Ectodermal cell (in vitro differentiated cells): Measurements from ENCODE around the gene WDR31.
"Not testable (repeated sequence)": the region's sequence is repeated elsewhere in the genome, so short reads cannot be mapped to it uniquely, and the experiment has no call there.

ENCODE experiments used
- H3K27ac ChIP-seq: 2 replicates; pipeline ENCODE4 v1.7.0; 2013; ENCODE audit warnings: mild to moderate bottlenecking, low read depth, low read length; ENCODE audit not compliant: insufficient read depth, poor library complexity, severe bottlenecking
- H3K27me3 ChIP-seq: 2 replicates; pipeline ENCODE4 v1.7.0; 2013; ENCODE audit warnings: mild to moderate bottlenecking, low read length; ENCODE audit not compliant: insufficient read depth, control insufficient read depth, poor library complexity, severe bottlenecking
- H3K36me3 ChIP-seq: one replicate; pipeline ENCODE4 v1.7.0; 2013; ENCODE audit warnings: low read length; ENCODE audit not compliant: control insufficient read depth, insufficient read depth
- H3K4me1 ChIP-seq: one replicate; pipeline ENCODE4 v1.7.0; 2013; ENCODE audit warnings: low read length; ENCODE audit not compliant: control insufficient read depth, insufficient read depth
- H3K4me3 ChIP-seq: 2 replicates; pipeline ENCODE4 v1.7.0; 2013; ENCODE audit warnings: low read depth, low read length, control low read depth; ENCODE audit not compliant: insufficient read depth
- H3K9me3 ChIP-seq: 2 replicates; pipeline ENCODE4 v1.7.0; 2013; ENCODE audit warnings: mild to moderate bottlenecking, low read length, moderate library complexity; ENCODE audit not compliant: control insufficient read depth
- WGBS, 2 experiments: methylation state at CpG; one replicate each; pipeline ENCODE4 v1.1.7; 2013; ENCODE audit warnings: missing lambda C conversion rate in 2 of 2; 5-methylcytosine and 5-hydroxymethylcytosine counted together

The WDR31 gene

GRCh38 chr9:113299800-113300292 is 40.2 kb downstream of the WDR31 start:
- no peaks in the 10 kb centered on the region for H3K4me1 ChIP-seq
- no peaks in the 10 kb centered on the region for H3K9me3 ChIP-seq
- H3K36me3 ChIP-seq = no peaks in the 10 kb centered on the region
- no peaks in the 10 kb centered on the region for H3K27me3 ChIP-seq
- no peak overlapping the region for H3K27ac ChIP-seq
- WGBS, 2 experiments = 86 to 91% methylated on average over 8 of the region's 8 CpGs
- H3K4me3 ChIP-seq = no peak overlapping the region

GRCh38 chr9:113298924-113299770 is 40.9 kb downstream of the WDR31 start:
- H3K27ac ChIP-seq = no peak overlapping the region
- 82 to 90% methylated on average over 13 to 15 of the region's 15 CpGs for WGBS, 2 experiments
- H3K4me1 ChIP-seq = no peaks in the 10 kb centered on the region
- no peaks in the 10 kb centered on the region for H3K27me3 ChIP-seq
- H3K9me3 ChIP-seq = no peaks in the 10 kb centered on the region
- H3K4me3 ChIP-seq = no peak overlapping the region
- no peaks in the 10 kb centered on the region for H3K36me3 ChIP-seq

- no peaks in the 10 kb centered on the region for H3K9me3 ChIP-seq
- WGBS, 2 experiments = 92 to 94% methylated on average over 8 of the region's 8 CpGs
- no peaks in the 10 kb centered on the region for H3K4me1 ChIP-seq
Observed at GRCh38 chr9:113298311-113298710, 41.8 kb downstream of the WDR31 start.

GRCh38 chr9:113296796-113297558 is 43.1 kb downstream of the WDR31 start:
- Histone ChIP-seq H3K9me3 (no peaks in the 10 kb centered on the region), H3K27me3 (no peaks in the 10 kb centered on the region), H3K4me1 (no peaks in the 10 kb centered on the region), H3K4me3 (no peak overlapping the region), H3K36me3 (peaks cover 5% of the 10 kb centered on the region), H3K27ac (no peak overlapping the region)
- WGBS, 2 experiments = 89 to 90% methylated on average over 8 to 9 of the region's 9 CpGs

More at GRCh38 chr9:113298311-113298710, 41.8 kb downstream of the WDR31 start:
- no peaks in the 10 kb centered on the region for H3K36me3 ChIP-seq
- H3K4me3 ChIP-seq = no peak overlapping the region
- H3K27me3 ChIP-seq = no peaks in the 10 kb centered on the region
- H3K27ac ChIP-seq = no peak overlapping the region

- 92% methylated on average over 8 of the region's 8 CpGs for WGBS, 2 experiments
- H3K27me3 ChIP-seq, H3K4me1 ChIP-seq, H3K4me3 ChIP-seq, H3K9me3 ChIP-seq, H3K27ac ChIP-seq: not testable (repeated sequence)
- peaks cover 13% of the 10 kb centered on the region for H3K36me3 ChIP-seq
Observed at GRCh38 chr9:113296247-113296646, 43.8 kb downstream of the WDR31 start.

- 94 to 96% methylated on average over 7 of the region's 7 CpGs for WGBS, 2 experiments
- Histone ChIP-seq H3K4me1 (no peaks in the 10 kb centered on the region), H3K9me3 (no peaks in the 10 kb centered on the region), H3K27ac (no peak overlapping the region), H3K27me3 (no peaks in the 10 kb centered on the region), H3K36me3 (peaks cover 31% of the 10 kb centered on the region), H3K4me3 (no peak overlapping the region)
Observed at GRCh38 chr9:113293285-113293878, 46.7 kb downstream of the WDR31 start.

- Histone ChIP-seq H3K27me3 (no peaks in the 10 kb centered on the region), H3K36me3 (peaks cover 53% of the 10 kb centered on the region)
- WGBS, 2 experiments = 92 to 97% methylated on average over 6 of the region's 6 CpGs
Observed at GRCh38 chr9:113290052-113290607, 49.9 kb downstream of the WDR31 start.

GRCh38 chr9:113289091-113289490 is 51.0 kb downstream of the WDR31 start:
- peaks cover 62% of the 10 kb centered on the region for H3K36me3 ChIP-seq
- WGBS, 2 experiments = 91 to 95% methylated on average over 2 of the region's 2 CpGs
- no peak overlapping the region for H3K4me3 ChIP-seq
- H3K27ac ChIP-seq = no peak overlapping the region
- H3K9me3 ChIP-seq = no peaks in the 10 kb centered on the region
- no peaks in the 10 kb centered on the region for H3K27me3 ChIP-seq
- H3K4me1 ChIP-seq = no peaks in the 10 kb centered on the region

More at GRCh38 chr9:113290052-113290607, 49.9 kb downstream of the WDR31 start:
- Histone ChIP-seq H3K9me3 (no peaks in the 10 kb centered on the region), H3K4me1 (no peaks in the 10 kb centered on the region), H3K4me3 (no peak overlapping the region), H3K27ac (no peak overlapping the region)

- H3K9me3 ChIP-seq = no peaks in the 10 kb centered on the region
- H3K36me3 ChIP-seq = peaks cover 60% of the 10 kb centered on the region
- no peak overlapping the region for H3K4me3 ChIP-seq
- H3K4me1 ChIP-seq = peaks cover 2% of the 10 kb centered on the region
- no peak overlapping the region for H3K27ac ChIP-seq
- 91 to 95% methylated on average over 4 of the region's 4 CpGs for WGBS, 2 experiments
- no peaks in the 10 kb centered on the region for H3K27me3 ChIP-seq
Observed at GRCh38 chr9:113281356-113281755, 58.7 kb downstream of the WDR31 start.
